CD8-positive, alpha-beta memory T cell (primary cell): ENCODE results near the gene UQCRC2. TPM values are rescaled to one million over a fixed set of nuclear protein-coding genes. Genes with fewer than 3 reads are reported as not detected.
A peak's percentile ranks its signal among the peaks of the same experiment; 100 is the strongest.

Experiments used
- CTCF ChIA-PET: fragments of 350-600 bp; sonication (Branson Sonifier 250); formaldehyde crosslinking; loops from one replicate; lab custom pipeline; 2021; ENCODE audit warnings: antibody characterized with exemption; lab: Charles Lee
- POLR2A ChIA-PET: fragments of 350-600 bp; sonication (Branson Sonifier 250); formaldehyde crosslinking; loops from one replicate; lab custom pipeline; 2021; ENCODE audit warnings: antibody characterized with exemption; lab: Charles Lee
- DNase-seq, 5 donors: peaks; one replicate each; pipeline versions ENCODE4 v3.0.0 to v3.0.0-alpha.2; 2020 to 2022; ENCODE audit warnings: mixed read lengths in 1 of 5
- H3K27ac ChIP-seq: one replicate; pipeline ENCODE4 v1.7.0; 2013; ENCODE audit warnings: low read depth, mild to moderate bottlenecking, low read length, moderate library complexity
- H3K27me3 ChIP-seq: 2 replicates; pipeline ENCODE4 v1.7.0; 2013; ENCODE audit warnings: low read length, mild to moderate bottlenecking; ENCODE audit not compliant: insufficient read depth, poor library complexity, severe bottlenecking
- H3K36me3 ChIP-seq: 2 replicates; pipeline ENCODE4 v1.7.0; 2013; ENCODE audit warnings: mild to moderate bottlenecking, low read length, moderate library complexity; ENCODE audit not compliant: insufficient read depth
- H3K4me1 ChIP-seq: 2 replicates; pipeline ENCODE4 v1.7.0; 2013; ENCODE audit warnings: mild to moderate bottlenecking, low read length, moderate library complexity; ENCODE audit not compliant: insufficient read depth
- H3K4me3 ChIP-seq: 2 replicates; pipeline ENCODE4 v1.7.0; 2013; ENCODE audit warnings: mild to moderate bottlenecking, low read length
- H3K9me3 ChIP-seq: 2 replicates; pipeline ENCODE4 v1.7.0; 2013; ENCODE audit warnings: mild to moderate bottlenecking, low read length
- H3K27ac Mint-ChIP-seq, 8 donors: one replicate each; pipeline ENCODE4 v1.8.0; 2020 to 2021; ENCODE audit warnings: mixed read lengths in 8 of 8, mild to moderate bottlenecking in 6 of 8, inconsistent platforms in 3 of 8, moderate library complexity in 3 of 8
- H3K27me3 Mint-ChIP-seq, 2 donors: one replicate each; pipeline ENCODE4 v1.8.0; 2020 to 2021; ENCODE audit warnings: mixed read lengths in 2 of 2, mild to moderate bottlenecking in 1 of 2, moderate library complexity in 1 of 2
- H3K36me3 Mint-ChIP-seq, 3 donors: one replicate each; pipeline ENCODE4 v1.8.0; 2020 to 2021; ENCODE audit warnings: mixed read lengths in 3 of 3, inconsistent platforms in 1 of 3, mild to moderate bottlenecking in 1 of 3
- H3K4me1 Mint-ChIP-seq, 3 donors: one replicate each; pipeline ENCODE4 v1.8.0; 2020 to 2021; ENCODE audit warnings: mixed read lengths in 3 of 3, inconsistent platforms in 1 of 3, mild to moderate bottlenecking in 1 of 3
- H3K4me3 Mint-ChIP-seq, 7 donors: one replicate each; pipeline ENCODE4 v1.8.0; 2020 to 2021; ENCODE audit warnings: mixed read lengths in 7 of 7, mild to moderate bottlenecking in 6 of 7, moderate library complexity in 4 of 7, inconsistent platforms in 2 of 7
- H3K9me3 Mint-ChIP-seq, 5 donors: one replicate each; pipeline ENCODE4 v1.8.0; 2020 to 2022; ENCODE audit warnings: mixed read lengths in 5 of 5, mild to moderate bottlenecking in 3 of 5, moderate library complexity in 2 of 5, inconsistent platforms in 1 of 5
- polyA plus RNA-seq: library from polyadenylated mRNA; unstranded; fragments of 300-500 nt; fragmentation: Illumina TruSeq; gene quantifications from one replicate; pipeline ENCODE4 v1.2.3, GENCODE V29; 2021
- total RNA-seq, 2 experiments: library from RNA; stranded (reverse); gene quantifications; one replicate each; pipeline ENCODE4 v1.2.3, GENCODE V29; 2021

The UQCRC2 gene
- total and polyA plus RNA-seq, 3 experiments from 2014 or later: 171 to 209 (median 201) TPM

GRCh38 chr16:22029632-22030031 lies 76.5 kb downstream of the UQCRC2 start:
- no peaks in the 10 kb centered on the region for H3K9me3 Mint-ChIP-seq
- H3K4me1 Mint-ChIP-seq: peaks cover 26 to 58% (median 49%) of the 10 kb centered on the region in 3 donors
- Histone ChIP-seq H3K36me3 (no peaks in the 10 kb centered on the region), H3K4me1 (no peaks in the 10 kb centered on the region), H3K9me3 (no peaks in the 10 kb centered on the region), H3K27me3 (no peaks in the 10 kb centered on the region), H3K4me3 (no peak overlapping the region), H3K27ac (no peak overlapping the region)
- H3K27me3 Mint-ChIP-seq: no peaks in the 10 kb centered on the region
- peak overlapping the region in 1 of 8 donors; percentile 50 for H3K27ac Mint-ChIP-seq
- peaks cover 5 to 21% (median 14%) of the 10 kb centered on the region in 3 donors for H3K36me3 Mint-ChIP-seq
- H3K4me3 Mint-ChIP-seq: no peak overlapping the region
- ChIA-PET POLR2A (no interaction called here), CTCF (no interaction called here)
- DNase-seq: no peak

- H3K4me1 Mint-ChIP-seq: peaks cover 28 to 59% (median 54%) of the 10 kb centered on the region in 3 donors
- DNase-seq: no peak
- no peak overlapping the region for H3K4me3 Mint-ChIP-seq
- H3K27ac Mint-ChIP-seq: no peak overlapping the region
- no peaks in the 10 kb centered on the region for H3K4me1 ChIP-seq
- no peaks in the 10 kb centered on the region for H3K36me3 ChIP-seq
- no peaks in the 10 kb centered on the region for H3K9me3 ChIP-seq
- H3K9me3 Mint-ChIP-seq: no peaks in the 10 kb centered on the region
- no peak overlapping the region for H3K27ac ChIP-seq
- POLR2A ChIA-PET: no interaction called here
- no peaks in the 10 kb centered on the region for H3K27me3 Mint-ChIP-seq
- H3K36me3 Mint-ChIP-seq: peaks cover 5 to 23% (median 14%) of the 10 kb centered on the region in 3 donors
- no peaks in the 10 kb centered on the region for H3K27me3 ChIP-seq
- CTCF ChIA-PET: interaction anchor here (1.0 kb wide), 1 partner anchor 48 kb away, joined by 3 read pairs; no protein-coding TSS in a partner anchor
- no peak overlapping the region for H3K4me3 ChIP-seq
These were observed 77.1 kb downstream of the UQCRC2 start for GRCh38 chr16:22030087-22030812.

GRCh38 chr16:22031483-22032083 lies 78.4 kb downstream of the UQCRC2 start:
- H3K9me3 ChIP-seq: no peaks in the 10 kb centered on the region
- peak overlapping the region in 2 of 8 donors; percentile 24 to 71 for H3K27ac Mint-ChIP-seq
- H3K27me3 Mint-ChIP-seq: no peaks in the 10 kb centered on the region
- ChIA-PET CTCF (no interaction called here), POLR2A (no interaction called here)
- peaks cover 5 to 28% (median 11%) of the 10 kb centered on the region in 3 donors for H3K36me3 Mint-ChIP-seq
- no peaks in the 10 kb centered on the region for H3K4me1 ChIP-seq
- H3K36me3 ChIP-seq: no peaks in the 10 kb centered on the region
- no peak overlapping the region for H3K4me3 ChIP-seq
- no peaks in the 10 kb centered on the region for H3K27me3 ChIP-seq
- H3K9me3 Mint-ChIP-seq: no peaks in the 10 kb centered on the region
- DNase-seq: no peak
- H3K27ac ChIP-seq: no peak overlapping the region
- H3K4me3 Mint-ChIP-seq: no peak overlapping the region
- H3K4me1 Mint-ChIP-seq: peaks cover 22 to 47% (median 42%) of the 10 kb centered on the region in 3 donors

Other genes with a start within 250 kb of the UQCRC2 start
- 100 to 1,000 TPM; 105 to 111 TPM for gene NPIPB4, start 95.6 kb upstream of the UQCRC2 start, total RNA-seq
- 7.8 TPM for gene NPIPB4, start 95.6 kb upstream of the UQCRC2 start, polyA plus RNA-seq
- not detected for gene PDZD9, start 47.8 kb downstream of the UQCRC2 start, total RNA-seq
- gene PDZD9, start 47.8 kb downstream of the UQCRC2 start, polyA plus RNA-seq: not detected
- gene MOSMO, start 54.8 kb downstream of the UQCRC2 start, total RNA-seq: 10 to 100 TPM in 1 of 2 experiments, 1 to 10 TPM in 1; 9.2 to 11.4 TPM
- 6.1 TPM for gene MOSMO, start 54.8 kb downstream of the UQCRC2 start, polyA plus RNA-seq
- gene VWA3A, start 139.2 kb downstream of the UQCRC2 start, total RNA-seq: under 1 TPM; 0.04 to 0.16 TPM
- not detected for gene VWA3A, start 139.2 kb downstream of the UQCRC2 start, polyA plus RNA-seq
- under 1 TPM in 1 of 2 experiments, not detected in 1; 0.11 TPM for gene SDR42E2, start 209.1 kb downstream of the UQCRC2 start, total RNA-seq
- 0.92 TPM for gene SDR42E2, start 209.1 kb downstream of the UQCRC2 start, polyA plus RNA-seq